Colonic mucosa (tissue), 4 donors: ENCODE data around the gene CTDP1. TPM values are rescaled to one million over a fixed set of nuclear protein-coding genes. Genes with fewer than 3 reads are reported as not detected.

ENCODE experiments used
- DNase-seq: peaks from one replicate; pipeline ENCODE4 v3.0.0-alpha.2; 2020
- H3K27ac ChIP-seq: fragments of 200-600 bp; one replicate; pipeline ENCODE4 v1.8.0; 2021
- H3K27me3 ChIP-seq: fragments of 200-600 bp; one replicate; pipeline ENCODE4 v1.8.0; 2021
- H3K36me3 ChIP-seq: fragments of 200-600 bp; one replicate; pipeline ENCODE4 v1.8.0; 2021
- H3K4me1 ChIP-seq: fragments of 200-600 bp; one replicate; pipeline ENCODE4 v1.8.0; 2021; ENCODE audit warnings: mild to moderate bottlenecking
- H3K4me3 ChIP-seq: fragments of 200-600 bp; one replicate; pipeline ENCODE4 v1.8.0; 2021
- H3K9ac ChIP-seq, 2 donors: one replicate each; pipeline ENCODE4 v1.7.0; 2013; ENCODE audit warnings: control low read depth in 2 of 2, low read depth in 2 of 2, low read length in 2 of 2
- H3K9me3 ChIP-seq: fragments of 200-600 bp; one replicate; pipeline ENCODE4 v1.8.0; 2021
- intact Hi-C: fragments of 100-400 bp; cut with DNase I; formaldehyde crosslinking; loops from one replicate; pipeline ENCODE4 v1.14.1; 2022
- total RNA-seq, 2 donors: library from RNA; stranded (reverse); fragmentation: NEBNext Ultra II Directional in 1 of 2; extraction: Animal tissue kit (Norgen Biotek cat#: 25700) in 1 of 2; gene quantifications; one replicate each; pipeline ENCODE4 v1.2.1, GENCODE V29; 2021
- TF ChIP-seq, protein P1 (sequence below): fragments of 200-600 bp; IDR thresholded peaks from one replicate; pipeline ENCODE4 v1.8.0; 2022; ENCODE audit warnings: antibody characterized with exemption, mild to moderate bottlenecking
- donor health status: healthy.
- donor health status: DM: no; HTN: no; CAD: no.
- donor health status: DM: no; HTN: no; CAD: no.

The CTDP1 gene
- total RNA-seq, 2 donors from 2014 or later: 34.7 to 36.9 TPM

DNA sequence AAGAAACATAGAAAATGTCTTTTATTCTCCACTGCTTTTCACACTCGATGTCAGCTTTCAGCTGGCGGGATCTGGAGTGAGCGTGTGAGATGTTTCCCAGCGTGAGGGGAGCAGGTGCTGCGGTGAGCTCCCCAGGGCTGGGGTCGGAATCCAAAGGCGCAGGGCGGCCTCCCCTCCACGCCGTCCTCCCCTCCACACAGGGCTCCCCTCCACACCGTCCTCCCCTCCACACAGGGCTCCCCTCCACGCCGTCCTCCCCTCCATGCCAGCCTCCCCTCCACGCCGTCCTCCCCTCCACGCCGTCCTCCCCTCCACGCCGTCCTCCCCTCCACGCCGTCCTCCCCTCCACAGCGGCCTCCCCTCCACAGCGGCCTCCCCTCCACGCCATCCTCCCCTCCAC, 91.2 kb downstream of the CTDP1 start:
- intact Hi-C loops: no loop called here
- TF ChIP-seq, protein P1, sequence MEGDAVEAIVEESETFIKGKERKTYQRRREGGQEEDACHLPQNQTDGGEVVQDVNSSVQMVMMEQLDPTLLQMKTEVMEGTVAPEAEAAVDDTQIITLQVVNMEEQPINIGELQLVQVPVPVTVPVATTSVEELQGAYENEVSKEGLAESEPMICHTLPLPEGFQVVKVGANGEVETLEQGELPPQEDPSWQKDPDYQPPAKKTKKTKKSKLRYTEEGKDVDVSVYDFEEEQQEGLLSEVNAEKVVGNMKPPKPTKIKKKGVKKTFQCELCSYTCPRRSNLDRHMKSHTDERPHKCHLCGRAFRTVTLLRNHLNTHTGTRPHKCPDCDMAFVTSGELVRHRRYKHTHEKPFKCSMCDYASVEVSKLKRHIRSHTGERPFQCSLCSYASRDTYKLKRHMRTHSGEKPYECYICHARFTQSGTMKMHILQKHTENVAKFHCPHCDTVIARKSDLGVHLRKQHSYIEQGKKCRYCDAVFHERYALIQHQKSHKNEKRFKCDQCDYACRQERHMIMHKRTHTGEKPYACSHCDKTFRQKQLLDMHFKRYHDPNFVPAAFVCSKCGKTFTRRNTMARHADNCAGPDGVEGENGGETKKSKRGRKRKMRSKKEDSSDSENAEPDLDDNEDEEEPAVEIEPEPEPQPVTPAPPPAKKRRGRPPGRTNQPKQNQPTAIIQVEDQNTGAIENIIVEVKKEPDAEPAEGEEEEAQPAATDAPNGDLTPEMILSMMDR: no peak
- no peaks in the 10 kb centered on the region for H3K27me3 ChIP-seq

DNA sequence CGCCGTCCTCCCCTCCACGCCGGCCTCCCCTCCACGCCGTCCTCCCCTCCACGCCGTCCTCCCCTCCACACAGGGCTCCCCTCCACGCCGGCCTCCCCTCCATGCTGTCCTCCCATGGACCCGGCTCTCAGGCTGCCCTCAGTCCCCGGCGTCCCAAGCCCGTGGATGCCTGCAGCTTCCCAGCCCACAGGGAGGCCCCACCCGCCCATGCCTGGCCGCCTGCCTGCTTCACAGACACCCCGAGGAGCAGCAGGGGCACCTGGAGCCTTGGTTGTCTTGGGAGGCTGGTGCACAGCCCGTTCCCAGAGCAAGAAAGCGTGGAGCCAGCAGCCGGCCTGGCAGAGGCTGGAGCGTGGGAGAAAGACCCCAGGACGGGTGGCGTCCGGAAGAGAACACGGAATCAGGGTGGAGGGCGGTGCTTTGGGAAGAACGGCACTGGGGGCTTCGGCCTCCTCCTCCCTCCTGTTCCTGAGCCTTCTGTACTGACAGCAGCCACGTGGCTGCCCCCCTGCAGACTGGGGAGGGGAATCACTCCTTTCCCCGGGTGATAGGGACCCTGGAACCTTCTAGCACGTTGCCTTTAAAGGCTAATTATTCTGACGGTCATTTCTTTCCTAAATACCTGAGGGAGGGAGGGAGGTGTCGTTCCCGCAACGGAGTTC, 92.0 kb downstream of the CTDP1 start:
- Histone ChIP-seq H3K9ac (no peak overlapping the region), H3K4me3 (no peak overlapping the region), H3K9me3 (no peaks in the 10 kb centered on the region), H3K36me3 (no peaks in the 10 kb centered on the region), H3K27ac (no peak overlapping the region), H3K27me3 (no peaks in the 10 kb centered on the region), H3K4me1 (no peaks in the 10 kb centered on the region)
- no peak for DNase-seq
- intact Hi-C loops: no loop called here
- TF ChIP-seq, protein P1: no peak

More for the DNA sequence above, 91.2 kb downstream of the CTDP1 start:
- no peak for DNase-seq
- H3K36me3 ChIP-seq: no peaks in the 10 kb centered on the region
- H3K9me3 ChIP-seq: no peaks in the 10 kb centered on the region
- no peak overlapping the region for H3K4me3 ChIP-seq
- H3K4me1 ChIP-seq: no peaks in the 10 kb centered on the region
- no peak overlapping the region for H3K9ac ChIP-seq
- no peak overlapping the region for H3K27ac ChIP-seq

- Histone ChIP-seq H3K27ac (no peak overlapping the region), H3K27me3 (no peaks in the 10 kb centered on the region), H3K36me3 (no peaks in the 10 kb centered on the region), H3K4me3 (no peak overlapping the region), H3K9ac (no peak overlapping the region), H3K9me3 (no peaks in the 10 kb centered on the region), H3K4me1 (no peaks in the 10 kb centered on the region)
- TF ChIP-seq, protein P1: no peak
- intact Hi-C loops: no loop called here
- no peak for DNase-seq
Measured at GRCh38 chr18:79772108-79772864, 92.7 kb downstream of the CTDP1 start.

DNA sequence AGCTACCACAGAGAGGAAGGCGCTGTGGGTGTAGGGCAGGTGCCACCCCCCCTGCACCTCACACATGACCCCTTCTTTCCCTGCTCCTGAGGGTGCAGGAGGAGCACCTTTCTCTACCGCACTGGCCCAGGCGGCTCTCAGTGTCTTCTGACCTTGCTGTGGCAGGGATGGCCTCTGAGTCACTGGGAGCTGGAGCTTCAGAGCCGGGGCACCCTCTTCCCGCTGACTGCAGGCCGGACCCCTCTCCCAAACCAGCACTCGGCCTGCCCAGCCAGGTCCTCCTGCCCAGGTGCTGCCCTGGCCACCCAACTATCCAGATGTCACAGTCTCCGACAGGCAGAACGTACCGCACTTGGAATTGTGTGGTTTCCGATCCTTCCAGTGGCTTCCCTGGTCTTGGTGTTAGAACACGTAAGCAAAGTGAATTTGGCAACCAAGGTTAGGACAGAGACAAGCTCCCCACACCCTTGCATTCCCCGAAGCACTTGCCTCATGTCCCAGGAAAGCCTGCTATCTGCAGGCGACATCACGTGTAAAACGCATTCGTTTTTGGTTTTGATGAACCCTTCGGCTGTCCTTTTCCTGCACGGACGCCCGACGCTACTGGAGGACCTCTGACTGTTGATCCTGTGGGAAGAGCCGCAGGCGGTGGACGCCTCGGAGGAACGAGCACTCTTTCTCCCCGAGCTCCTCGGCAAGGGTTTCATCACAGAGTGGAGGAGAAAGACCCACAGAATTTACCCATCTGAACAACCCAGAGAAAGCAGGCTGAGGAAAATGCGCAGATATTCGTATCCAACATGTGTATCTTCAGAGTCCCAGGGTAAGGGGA, 93.5 kb downstream of the CTDP1 start:
- Histone ChIP-seq H3K9ac (no peak overlapping the region), H3K36me3 (no peaks in the 10 kb centered on the region), H3K4me3 (no peak overlapping the region), H3K4me1 (no peaks in the 10 kb centered on the region), H3K27ac (no peak overlapping the region), H3K9me3 (no peaks in the 10 kb centered on the region), H3K27me3 (no peaks in the 10 kb centered on the region)
- intact Hi-C loops: no loop called here
- TF ChIP-seq, protein P1: no peak
- no peak for DNase-seq

DNA sequence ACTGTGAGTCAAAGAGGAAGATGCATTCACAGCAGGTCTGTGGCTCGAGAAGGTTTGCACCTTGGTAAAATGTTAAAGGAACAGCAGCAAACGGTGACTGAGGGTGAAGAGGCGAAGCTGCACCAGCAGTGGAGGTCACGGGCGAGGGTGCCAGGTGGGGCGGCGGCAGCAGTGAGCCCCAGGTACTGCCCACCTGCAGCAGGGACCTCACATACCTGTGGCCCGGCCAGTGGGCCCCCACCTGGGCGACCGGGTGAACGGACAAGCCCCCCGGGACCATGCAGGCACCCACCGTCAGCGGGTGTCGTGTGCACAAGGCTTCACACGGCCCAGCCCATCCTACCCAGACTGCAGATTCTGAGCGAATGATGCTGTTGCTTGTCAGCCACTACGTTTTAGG, 94.5 kb downstream of the CTDP1 start:
- no peak for DNase-seq
- no peaks in the 10 kb centered on the region for H3K27me3 ChIP-seq
- H3K36me3 ChIP-seq: no peaks in the 10 kb centered on the region
- no peak overlapping the region for H3K4me3 ChIP-seq
- no peak overlapping the region for H3K27ac ChIP-seq
- intact Hi-C loops: no loop called here
- TF ChIP-seq, protein P1: no peak
- H3K9me3 ChIP-seq: no peaks in the 10 kb centered on the region
- H3K4me1 ChIP-seq: no peaks in the 10 kb centered on the region
- no peak overlapping the region for H3K9ac ChIP-seq
